Peyer's patch (tissue), 4 donors: ENCODE results near the gene ARF1.

Experiments
- CTCF ChIP-seq, 6 experiments: fragments of 450-650 bp in 4 of 6; fragments of 200-600 bp in 2 of 6; sonication (generic) in 1 of 6; IDR thresholded peaks; one replicate each; pipeline ENCODE4 v1.5.1; 2017 to 2019; ENCODE audit warnings: antibody characterized with exemption in 6 of 6, mild to moderate bottlenecking in 3 of 6, moderate library complexity in 1 of 6
- POLR2A ChIP-seq, 2 donors: fragments of 450-650 bp; IDR thresholded peaks; one replicate each; pipeline ENCODE4 v1.5.1; 2017; ENCODE audit warnings: antibody characterized with exemption in 2 of 2, mild to moderate bottlenecking in 2 of 2, moderate library complexity in 2 of 2

- TF ChIP-seq CTCF (IDR thresholded peaks at IDR 0.05) = no peak
- no peak for TF ChIP-seq POLR2A (IDR thresholded peaks at IDR 0.05)
Observed at GRCh38 chr1:228047183-228047466, 35.4 kb upstream of the ARF1 start.
